KMS-11 (cell line): ENCODE measurements around the gene CBLC.

Experiments used
- H2AFZ ChIP-seq: fragments of 200-600 bp; sonication (generic); 2 replicates; pipeline ENCODE4 v1.6.1; 2016; ENCODE audit warnings: antibody characterized with exemption, mixed run types, low read depth
- H3K27ac ChIP-seq: fragments of 200-600 bp; sonication (generic); 2 replicates; pipeline ENCODE4 v1.6.1; 2016; ENCODE audit warnings: mild to moderate bottlenecking, mixed run types
- H3K27me3 ChIP-seq: fragments of 200-600 bp; sonication (generic); 2 replicates; pipeline ENCODE4 v1.6.1; 2017; ENCODE audit warnings: mild to moderate bottlenecking, low read depth, mixed run types, moderate library complexity; ENCODE audit not compliant: insufficient read depth
- H3K36me3 ChIP-seq: fragments of 200-600 bp; sonication (generic); 2 replicates; pipeline ENCODE4 v1.6.1; 2017; ENCODE audit warnings: mild to moderate bottlenecking, mixed run types; ENCODE audit not compliant: insufficient read depth
- H3K4me1 ChIP-seq: fragments of 200-600 bp; sonication (generic); 2 replicates; pipeline ENCODE4 v1.6.1; 2016; ENCODE audit warnings: mild to moderate bottlenecking, low read depth, mixed run types; ENCODE audit not compliant: poor library complexity, severe bottlenecking
- H3K4me2 ChIP-seq: fragments of 200-600 bp; sonication (generic); 2 replicates; pipeline ENCODE4 v1.7.0; 2016; ENCODE audit warnings: mild to moderate bottlenecking, mixed run types
- H3K4me3 ChIP-seq: fragments of 200-600 bp; sonication (generic); IDR thresholded peaks from 2 replicates; pipeline ENCODE4 v1.6.1; 2017; ENCODE audit warnings: low read depth, low read length, mixed read lengths; ENCODE audit not compliant: insufficient read depth
- H3K79me2 ChIP-seq: fragments of 200-600 bp; sonication (generic); 2 replicates; pipeline ENCODE4 v1.6.1; 2016; ENCODE audit warnings: low read depth, mixed run types; ENCODE audit not compliant: insufficient read depth
- H3K9ac ChIP-seq: fragments of 200-600 bp; sonication (generic); 2 replicates; pipeline ENCODE4 v1.6.1; 2016; ENCODE audit warnings: mild to moderate bottlenecking, mixed run types
- H4K20me1 ChIP-seq: fragments of 200-600 bp; sonication (generic); 2 replicates; pipeline ENCODE4 v1.6.1; 2016; ENCODE audit warnings: mild to moderate bottlenecking, mixed run types; ENCODE audit not compliant: insufficient read depth
- TF ChIP-seq, protein P1 (sequence below): fragments of 200-600 bp; sonication (generic); conservative IDR thresholded peaks from 2 replicates; pipeline ENCODE4 v1.6.1; 2017; ENCODE audit warnings: low read depth, mild to moderate bottlenecking, antibody characterized with exemption, low read length, moderate library complexity, mixed read lengths

CBLC gene

GRCh38 chr19:44757735-44758505 is 19.8 kb upstream of the CBLC start:
- H3K27me3 ChIP-seq = no peaks in the 10 kb centered on the region
- TF ChIP-seq, protein P1, sequence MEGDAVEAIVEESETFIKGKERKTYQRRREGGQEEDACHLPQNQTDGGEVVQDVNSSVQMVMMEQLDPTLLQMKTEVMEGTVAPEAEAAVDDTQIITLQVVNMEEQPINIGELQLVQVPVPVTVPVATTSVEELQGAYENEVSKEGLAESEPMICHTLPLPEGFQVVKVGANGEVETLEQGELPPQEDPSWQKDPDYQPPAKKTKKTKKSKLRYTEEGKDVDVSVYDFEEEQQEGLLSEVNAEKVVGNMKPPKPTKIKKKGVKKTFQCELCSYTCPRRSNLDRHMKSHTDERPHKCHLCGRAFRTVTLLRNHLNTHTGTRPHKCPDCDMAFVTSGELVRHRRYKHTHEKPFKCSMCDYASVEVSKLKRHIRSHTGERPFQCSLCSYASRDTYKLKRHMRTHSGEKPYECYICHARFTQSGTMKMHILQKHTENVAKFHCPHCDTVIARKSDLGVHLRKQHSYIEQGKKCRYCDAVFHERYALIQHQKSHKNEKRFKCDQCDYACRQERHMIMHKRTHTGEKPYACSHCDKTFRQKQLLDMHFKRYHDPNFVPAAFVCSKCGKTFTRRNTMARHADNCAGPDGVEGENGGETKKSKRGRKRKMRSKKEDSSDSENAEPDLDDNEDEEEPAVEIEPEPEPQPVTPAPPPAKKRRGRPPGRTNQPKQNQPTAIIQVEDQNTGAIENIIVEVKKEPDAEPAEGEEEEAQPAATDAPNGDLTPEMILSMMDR = no peak
- H4K20me1 ChIP-seq = no peaks in the 10 kb centered on the region
- H3K27ac ChIP-seq = no peak overlapping the region
- H3K4me3 ChIP-seq = no peak overlapping the region
- no peak overlapping the region for H3K9ac ChIP-seq
- no peak overlapping the region for H3K4me2 ChIP-seq
- no peak overlapping the region for H2AFZ ChIP-seq
- H3K4me1 ChIP-seq = peaks cover 60% of the 10 kb centered on the region
- H3K79me2 ChIP-seq = peaks cover 19% of the 10 kb centered on the region
- H3K36me3 ChIP-seq = no peaks in the 10 kb centered on the region

- no peaks in the 10 kb centered on the region for H3K36me3 ChIP-seq
- H3K79me2 ChIP-seq = peaks cover 19% of the 10 kb centered on the region
- H2AFZ ChIP-seq = no peak overlapping the region
- H3K4me3 ChIP-seq = no peak overlapping the region
- H3K4me1 ChIP-seq = peaks cover 63% of the 10 kb centered on the region
- TF ChIP-seq, protein P1 = no peak
- H3K9ac ChIP-seq = no peak overlapping the region
- H3K27ac ChIP-seq = no peak overlapping the region
- H3K27me3 ChIP-seq = no peaks in the 10 kb centered on the region
- no peak overlapping the region for H3K4me2 ChIP-seq
- H4K20me1 ChIP-seq = no peaks in the 10 kb centered on the region
Measured at GRCh38 chr19:44758596-44758995, 19.1 kb upstream of the CBLC start.

- H3K27ac ChIP-seq = no peak overlapping the region
- no peaks in the 10 kb centered on the region for H3K27me3 ChIP-seq
- no peak overlapping the region for H2AFZ ChIP-seq
- H3K4me1 ChIP-seq = peaks cover 66% of the 10 kb centered on the region
- TF ChIP-seq, protein P1 = no peak
- H3K4me3 ChIP-seq = no peak overlapping the region
- H4K20me1 ChIP-seq = no peaks in the 10 kb centered on the region
- no peaks in the 10 kb centered on the region for H3K36me3 ChIP-seq
- no peak overlapping the region for H3K9ac ChIP-seq
- no peak overlapping the region for H3K4me2 ChIP-seq
- H3K79me2 ChIP-seq = peaks cover 19% of the 10 kb centered on the region
Measured at GRCh38 chr19:44759083-44759804, 18.4 kb upstream of the CBLC start.

GRCh38 chr19:44762038-44762437 is 15.7 kb upstream of the CBLC start:
- peak overlapping the region; percentile 19; the same call in 1 of the 2 replicates for H3K27ac ChIP-seq
- no peak overlapping the region for H2AFZ ChIP-seq
- peak overlapping the region; percentile 24; the same call in 1 of the 2 replicates for H3K4me2 ChIP-seq
- no peaks in the 10 kb centered on the region for H4K20me1 ChIP-seq
- H3K36me3 ChIP-seq = no peaks in the 10 kb centered on the region
- H3K9ac ChIP-seq = no peak overlapping the region
- TF ChIP-seq, protein P1 = no peak
- H3K4me3 ChIP-seq = no peak overlapping the region
- H3K79me2 ChIP-seq = no peaks in the 10 kb centered on the region
- H3K4me1 ChIP-seq = peaks cover 60% of the 10 kb centered on the region
- no peaks in the 10 kb centered on the region for H3K27me3 ChIP-seq
